GM12864 (cell line): ENCODE data around the gene ZNF641.

Source experiments
- DNase-seq: peaks from one replicate; pipeline ENCODE4 v3.0.0-alpha.2; 2011; ENCODE audit warnings: low read depth
- H3K4me3 ChIP-seq: 2 replicates; pipeline ENCODE4 v1.5.1; 2011; ENCODE audit warnings: mild to moderate bottlenecking, low read depth, low read length, control low read depth
- CTCF ChIP-seq: IDR thresholded peaks from 2 replicates; pipeline ENCODE4 v1.5.1; 2011; ENCODE audit warnings: low read depth, mild to moderate bottlenecking, moderate library complexity, low read length, control low read depth, inconsistent platforms; ENCODE audit errors: missing control alignments

The ZNF641 gene

GRCh38 chr12:48350249-48351021, at the start of gene ZNF641:
Gene ZNF641, minus strand, starts transcription at chr12:48350919. Its CDS starts 2,829 bp downstream, at chr12:48348090.
- peak; percentile 13 for DNase-seq
- TF ChIP-seq CTCF: no peak
- H3K4me3 ChIP-seq: peak within 1 kb of the TSS; percentile 72

- no peak for DNase-seq
- no peak for TF ChIP-seq CTCF
- H3K4me3 ChIP-seq: no peak overlapping the region
Observed at GRCh38 chr12:48390026-48390425, 39.3 kb upstream of the ZNF641 start.

- H3K4me3 ChIP-seq: no peak overlapping the region
- no peak for DNase-seq
- TF ChIP-seq CTCF: no peak
Observed at GRCh38 chr12:48389409-48389808, 38.7 kb upstream of the ZNF641 start.

- no peak overlapping the region for H3K4me3 ChIP-seq
- DNase-seq: no peak
- TF ChIP-seq CTCF: no peak
Observed at GRCh38 chr12:48388938-48389337, 38.2 kb upstream of the ZNF641 start.

- DNase-seq: no peak
- TF ChIP-seq CTCF: no peak
- no peak overlapping the region for H3K4me3 ChIP-seq
Observed at GRCh38 chr12:48388460-48388859, 37.7 kb upstream of the ZNF641 start.

DNA sequence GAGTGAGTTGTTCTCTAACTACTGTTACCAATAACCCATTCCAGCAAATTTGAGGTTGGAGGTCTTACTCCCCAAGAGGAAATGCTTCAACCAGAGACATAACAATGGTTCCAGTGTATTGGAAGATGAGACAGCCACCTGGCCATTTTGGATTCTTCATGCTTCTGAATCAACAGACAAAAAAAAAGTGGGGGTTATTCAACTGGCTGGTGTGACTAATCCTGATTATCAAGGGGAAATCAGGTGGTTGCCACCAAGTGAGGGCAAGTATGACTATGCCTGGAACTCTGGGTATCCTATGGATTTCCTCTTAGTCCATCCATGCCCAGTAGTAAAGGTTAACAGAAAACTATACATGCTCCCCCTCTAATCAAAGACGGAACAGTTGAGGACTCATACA, 29.9 kb upstream of the ZNF641 start:
- TF ChIP-seq CTCF: no peak
- H3K4me3 ChIP-seq: no peak overlapping the region
- DNase-seq: no peak

DNA sequence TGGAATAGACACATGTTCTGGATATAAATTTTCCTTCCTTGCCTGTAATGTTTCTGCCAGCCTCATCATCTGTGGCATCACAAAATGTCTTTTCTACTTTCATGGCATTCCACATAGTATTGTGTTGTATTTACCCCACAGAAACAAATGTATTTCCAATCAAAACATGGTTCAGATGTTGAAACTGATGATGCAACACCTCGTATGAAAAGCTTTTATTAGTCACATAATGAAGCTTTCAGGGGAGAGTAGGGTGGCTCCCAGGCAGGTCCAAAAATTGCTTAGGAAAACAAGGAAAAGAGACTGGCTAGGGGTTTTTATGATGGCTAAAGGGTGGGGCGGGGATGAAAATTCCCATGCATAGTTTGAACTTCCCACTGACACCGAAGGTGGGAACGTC, 29.1 kb upstream of the ZNF641 start:
- TF ChIP-seq CTCF: no peak
- H3K4me3 ChIP-seq: no peak overlapping the region
- no peak for DNase-seq
